ENCODE measurements around the gene ACSL1.

The ACSL1 gene

DNA sequence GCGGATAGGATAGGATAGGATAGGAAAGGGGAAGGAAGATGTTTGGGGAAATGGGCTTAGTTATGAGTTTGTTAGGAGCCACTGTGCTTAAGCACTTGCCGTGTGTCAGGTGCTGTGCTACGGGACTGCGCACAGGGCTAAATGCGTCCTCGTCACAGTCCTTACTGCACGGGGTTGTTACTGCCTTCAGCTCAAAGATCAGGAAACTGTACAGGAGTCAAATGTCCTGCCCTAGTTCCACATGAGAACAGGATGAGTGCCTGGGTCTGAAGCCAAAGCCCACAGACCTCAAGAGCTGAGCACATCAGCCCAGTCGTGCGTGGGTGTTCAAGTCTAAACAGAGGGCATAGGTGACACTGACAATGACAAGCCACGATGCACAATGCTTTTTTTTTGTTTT lies 15.0 kb downstream of the ACSL1 start:
- DNase-seq = no peak

GRCh38 chr4:184808713-184809050 lies 17.1 kb downstream of the ACSL1 start:
- no peak for DNase-seq

DNA sequence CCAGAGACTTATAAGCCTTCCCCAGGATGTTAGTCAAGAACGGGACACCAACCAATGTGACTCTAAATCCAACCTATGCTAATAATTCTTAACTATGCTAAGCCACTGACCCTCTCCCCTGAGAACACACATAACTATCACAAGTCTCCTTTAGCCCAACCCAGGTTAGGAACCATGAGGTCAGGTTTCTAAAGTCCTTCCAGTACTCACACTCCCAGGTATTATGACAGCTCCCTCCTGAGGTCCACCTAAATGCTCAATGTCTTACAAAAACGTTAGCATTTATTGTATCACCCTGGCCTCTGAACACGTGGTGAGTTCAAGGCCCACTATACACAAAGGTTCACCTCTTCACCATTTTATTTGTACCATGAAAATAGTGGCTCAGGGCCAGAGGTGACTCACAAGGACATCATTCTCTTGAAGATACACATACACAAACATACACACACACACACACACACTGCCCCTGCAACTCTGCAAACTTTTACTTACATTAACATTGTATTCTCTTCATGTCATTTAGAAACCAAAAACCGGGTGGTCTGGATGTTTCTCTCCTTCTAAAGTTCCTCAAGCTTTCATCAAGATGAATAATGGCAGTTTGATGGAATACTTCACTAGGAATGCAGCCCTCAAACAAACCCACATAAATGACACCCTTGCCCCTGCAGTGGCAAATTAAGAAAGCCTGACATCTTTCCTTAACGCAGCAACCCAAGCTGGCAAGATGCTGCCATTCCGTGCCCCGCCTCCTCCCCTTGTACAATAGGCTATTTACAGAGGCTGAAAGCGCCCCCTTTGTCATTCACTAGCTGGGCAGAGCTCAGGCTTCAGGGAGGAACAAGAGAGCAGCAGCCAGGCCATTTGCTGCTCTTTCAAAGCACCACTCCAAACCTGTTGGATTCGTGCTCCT lies 17.7 kb downstream of the ACSL1 start:
- no peak for DNase-seq

GRCh38 chr4:184807256-184807655 lies 18.5 kb downstream of the ACSL1 start:
- no peak for DNase-seq

DNA sequence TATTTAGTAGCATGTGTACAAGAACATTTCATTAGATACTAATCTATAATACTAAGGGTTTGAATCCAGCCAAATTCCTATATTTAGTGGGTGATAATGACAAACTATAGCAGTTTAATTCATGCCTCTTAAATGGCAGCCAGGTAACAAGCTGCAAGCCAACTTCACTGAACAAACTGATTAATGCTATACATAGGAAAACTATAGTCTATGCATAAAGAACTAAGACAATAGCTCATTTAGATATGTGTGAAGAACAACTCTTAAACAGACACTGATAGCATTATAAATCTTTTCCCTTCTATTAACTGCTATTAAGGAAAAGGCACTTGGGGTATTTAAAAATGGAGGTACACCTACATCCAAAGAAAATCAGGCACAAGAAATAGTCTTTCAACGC lies 19.1 kb downstream of the ACSL1 start:
- DNase-seq = no peak

GRCh38 chr4:184806229-184806550 lies 19.6 kb downstream of the ACSL1 start:
- DNase-seq = no peak

GRCh38 chr4:184805462-184806228 lies 20.1 kb downstream of the ACSL1 start:
- DNase-seq = peak; percentile 76

GRCh38 chr4:184804621-184805020 lies 21.1 kb downstream of the ACSL1 start:
- DNase-seq = no peak

- no peak for DNase-seq
These were observed 21.9 kb downstream of the ACSL1 start for GRCh38 chr4:184803874-184804273.

DNA sequence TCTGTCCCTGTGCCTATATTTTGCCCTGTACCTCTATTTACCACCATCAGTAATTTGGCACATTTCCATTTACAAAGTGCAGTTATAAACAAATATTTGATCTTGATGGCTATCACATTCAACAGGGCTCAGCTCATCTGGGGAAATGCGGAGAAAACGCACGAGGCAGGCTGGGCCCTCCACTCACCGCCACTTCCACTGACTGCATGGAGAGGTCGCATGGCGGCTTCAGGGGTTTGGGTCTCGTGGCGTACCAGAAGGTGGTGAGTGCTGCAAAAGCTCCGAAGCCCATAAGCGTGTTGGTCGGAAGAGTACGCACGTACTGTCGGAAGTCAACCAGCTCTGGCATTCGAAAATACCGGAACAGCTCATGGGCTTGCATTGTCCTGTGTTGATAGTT lies 22.6 kb downstream of the ACSL1 start:
- DNase-seq = no peak

DNA sequence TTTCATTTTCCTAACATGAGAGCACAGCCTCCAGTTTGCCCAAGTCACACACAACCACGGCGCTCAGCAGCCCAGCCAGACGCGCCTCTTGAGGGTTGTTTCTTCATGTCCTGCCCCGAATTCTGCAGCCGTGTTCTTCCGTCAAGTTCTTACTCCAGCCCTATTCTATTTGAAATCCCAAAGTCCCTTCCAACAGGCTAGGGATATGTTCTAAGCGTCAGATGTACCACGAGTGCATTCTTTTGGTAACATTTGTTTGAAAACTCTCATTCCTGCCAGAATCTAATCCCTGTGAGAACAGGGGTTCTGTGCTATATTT lies 23.1 kb downstream of the ACSL1 start:
- DNase-seq = no peak

- no peak for DNase-seq
These were observed 23.7 kb downstream of the ACSL1 start for GRCh38 chr4:184801781-184802696.

DNA sequence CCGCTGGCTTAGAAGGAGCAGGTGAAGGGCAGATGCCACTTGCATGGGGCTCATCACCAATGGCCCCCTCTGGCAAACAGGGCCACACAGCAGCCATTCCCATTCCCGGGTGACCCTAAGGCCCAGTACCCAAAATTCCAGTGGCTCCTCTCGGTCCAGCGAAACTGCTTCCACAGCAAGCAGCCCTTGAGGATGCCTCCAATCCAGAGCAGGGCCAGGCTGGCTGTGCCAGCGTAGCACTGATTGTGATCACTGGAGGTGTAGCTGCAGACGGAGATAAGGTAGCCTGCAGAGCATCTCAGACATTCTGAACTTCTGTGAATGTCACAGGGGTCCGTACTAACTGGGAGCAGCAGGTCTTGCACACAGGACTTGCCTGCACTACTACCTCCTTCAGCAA lies 27.3 kb downstream of the ACSL1 start:
- no peak for DNase-seq

DNA sequence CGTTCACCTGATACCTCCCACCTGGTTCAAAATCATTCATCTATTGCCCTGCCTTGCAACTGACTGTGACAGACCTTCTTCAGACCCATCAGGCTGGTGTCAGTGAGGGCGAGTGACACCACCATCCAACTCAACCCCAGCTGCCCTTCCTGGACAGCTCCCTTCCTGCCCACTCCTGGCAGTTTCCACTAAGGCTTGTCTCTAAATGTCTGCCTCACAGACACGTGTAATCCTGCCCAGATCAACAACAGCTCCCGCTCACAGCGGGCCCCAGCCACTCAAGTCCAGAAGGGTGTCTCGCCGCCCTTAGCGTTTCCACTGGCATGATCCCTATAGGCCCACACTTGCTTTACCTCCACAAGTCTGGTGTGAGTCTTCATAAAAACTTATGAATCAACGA lies 28.9 kb downstream of the ACSL1 start:
- DNase-seq = no peak

DNA sequence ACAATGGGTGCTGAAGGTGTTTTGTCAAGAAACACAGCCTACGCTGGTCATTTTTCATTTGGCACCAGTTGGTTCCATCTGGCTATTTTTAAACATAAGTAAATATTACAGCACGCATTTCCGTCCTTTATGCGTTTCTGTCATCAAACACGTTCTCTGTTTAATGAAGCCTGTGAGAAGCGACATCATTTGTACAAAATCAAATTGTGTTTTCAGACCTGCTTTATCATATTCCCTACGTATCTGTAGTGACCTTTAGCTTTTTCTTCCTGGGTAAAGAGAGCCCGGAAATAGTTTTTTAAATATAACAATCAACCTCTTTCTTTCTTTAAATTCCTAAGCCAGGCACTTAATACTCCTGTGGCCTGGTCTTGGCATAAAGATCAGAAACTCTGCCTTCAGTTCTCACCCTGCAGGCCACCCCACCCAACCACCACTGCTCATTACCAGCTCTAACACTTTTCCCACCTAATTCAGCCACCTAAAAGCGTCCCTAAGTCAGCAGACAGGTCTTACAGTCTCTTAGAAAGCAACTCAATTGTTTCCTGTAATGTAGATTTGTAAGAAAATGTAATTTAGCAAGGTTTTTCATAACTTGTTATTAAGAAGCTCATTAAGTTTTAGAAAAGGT lies 30.4 kb downstream of the ACSL1 start:
- DNase-seq = no peak

GRCh38 chr4:184794470-184794869 lies 31.3 kb downstream of the ACSL1 start:
- no peak for DNase-seq

DNA sequence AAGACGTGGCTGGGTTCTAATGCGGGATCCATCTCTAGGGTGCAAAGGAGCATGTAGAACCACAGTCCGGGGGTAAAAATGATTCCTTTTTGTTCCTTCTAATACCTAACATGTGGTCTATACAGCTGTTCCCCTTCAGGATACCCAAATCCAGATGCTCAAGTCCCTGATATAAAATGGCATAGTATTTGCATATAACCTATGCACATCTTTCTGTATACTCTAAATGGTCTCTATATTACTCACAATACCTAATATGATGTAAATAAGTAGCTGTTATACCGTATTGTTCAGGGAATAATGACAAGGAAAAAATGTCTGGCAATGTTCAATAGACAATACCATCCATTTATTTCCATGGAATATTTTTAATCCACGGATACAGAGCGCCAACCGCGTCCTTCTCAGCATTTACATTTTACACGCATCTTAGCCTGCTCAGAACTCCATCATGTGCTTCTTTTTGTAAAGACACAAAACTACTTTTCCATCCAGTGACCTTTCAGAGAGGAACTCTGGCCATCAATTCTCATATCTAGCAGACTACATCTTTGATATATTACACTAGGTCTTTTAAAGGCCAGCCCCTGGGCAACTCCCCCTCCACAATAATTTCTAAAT lies 31.9 kb downstream of the ACSL1 start:
- DNase-seq = no peak

DNA sequence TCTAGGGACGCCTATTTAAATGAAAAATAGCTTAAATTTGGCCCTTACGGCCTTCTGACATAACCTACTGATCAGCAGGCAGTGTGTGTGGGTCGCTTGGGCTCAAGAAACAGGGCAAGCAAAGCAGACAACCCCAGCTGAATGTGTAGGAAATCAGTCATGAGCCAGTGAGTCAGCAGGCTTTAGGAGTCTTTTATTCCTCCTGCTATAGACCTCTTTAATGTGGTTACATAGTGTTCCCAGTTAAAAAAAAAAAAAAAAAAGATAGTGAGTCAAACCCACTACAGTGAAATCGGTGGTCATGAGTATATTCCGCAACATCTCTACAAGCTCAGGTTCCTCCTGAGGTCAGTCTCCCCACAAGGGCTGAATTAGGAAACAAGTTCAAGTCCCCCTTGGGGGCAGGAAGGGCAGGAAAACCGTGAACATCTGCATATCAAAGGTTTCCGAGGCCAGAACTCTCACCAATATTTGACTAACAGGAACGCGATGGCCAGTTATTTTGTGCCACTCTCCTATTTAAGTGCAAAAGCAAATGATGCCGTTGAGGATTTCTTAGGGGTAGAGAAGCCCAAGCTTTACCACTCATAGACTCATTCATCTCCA lies 32.7 kb downstream of the ACSL1 start:
- DNase-seq = peak; percentile 91

DNA sequence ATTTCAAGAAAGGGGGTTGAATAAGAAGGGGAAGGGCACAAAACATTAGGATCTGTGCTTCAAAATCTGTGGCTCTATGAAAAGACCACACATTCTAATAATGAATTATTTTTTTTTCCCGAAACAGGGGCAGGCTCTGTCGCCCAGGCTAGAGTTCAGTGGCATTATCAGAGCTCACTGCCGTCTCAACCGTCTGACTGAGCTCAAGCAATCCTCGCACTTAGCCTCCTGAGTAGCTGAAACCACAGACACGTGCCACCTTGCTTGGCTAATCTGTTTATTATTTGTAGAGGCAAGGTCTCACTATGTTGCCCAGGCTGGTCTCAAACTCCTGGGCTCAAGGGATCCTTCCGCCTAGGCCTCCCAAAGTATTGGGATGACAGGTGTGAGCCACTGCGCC lies 33.4 kb downstream of the ACSL1 start:
- peak; percentile 56 for DNase-seq

DNA sequence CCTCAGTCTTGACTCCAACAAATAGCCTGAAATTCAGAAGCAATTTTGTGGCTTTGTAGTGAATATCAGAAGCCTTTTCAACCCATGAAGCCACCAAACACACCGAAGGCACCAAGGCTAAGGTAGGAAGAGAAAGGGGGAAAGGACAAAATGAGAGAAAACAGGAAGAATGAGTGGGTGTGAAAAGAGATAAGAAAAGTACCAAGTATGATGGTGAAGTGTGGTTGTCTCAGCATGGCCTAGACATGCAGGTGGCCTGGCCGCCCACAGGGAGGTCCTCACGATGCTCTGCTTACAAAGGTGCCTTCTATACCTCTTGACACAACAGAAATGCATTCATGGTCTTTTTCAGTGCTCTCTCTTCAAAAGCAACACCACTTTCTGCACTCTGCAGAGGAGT lies 34.9 kb downstream of the ACSL1 start:
- peak; percentile 62 for DNase-seq

DNA sequence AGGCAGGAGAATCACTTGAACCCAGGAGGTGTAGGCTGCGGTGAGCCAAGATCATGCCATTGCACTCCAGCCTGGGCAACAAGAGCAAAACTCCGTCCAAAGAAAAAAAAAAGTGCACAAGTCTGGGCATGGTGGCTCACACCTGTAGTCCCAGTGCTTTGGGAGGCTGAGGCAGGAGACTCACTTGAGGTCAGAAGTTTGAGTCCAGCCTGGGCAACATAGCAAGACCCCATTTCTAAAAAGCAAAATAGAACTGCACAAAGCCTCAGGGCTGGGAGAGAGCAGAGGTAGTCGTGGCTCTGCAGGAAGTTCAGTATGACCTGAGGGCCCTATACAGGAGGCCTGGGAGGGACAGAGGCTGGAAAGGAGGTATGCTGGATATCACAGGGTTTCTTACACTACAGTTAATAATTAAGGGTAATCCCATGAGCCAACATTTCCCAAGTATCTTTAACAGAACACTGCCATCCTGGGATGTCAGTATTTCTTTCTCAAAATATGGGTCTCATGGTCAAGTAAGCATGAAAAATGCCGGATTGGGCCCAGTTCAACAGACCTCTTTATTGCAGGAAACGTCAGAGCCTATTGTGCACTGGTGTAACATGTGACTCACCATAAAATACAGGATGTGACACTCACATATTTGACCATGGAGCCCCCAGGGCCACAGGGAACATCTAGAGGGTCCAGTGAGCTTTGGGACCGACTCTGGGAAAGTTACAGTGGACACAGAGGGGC lies 37.8 kb downstream of the ACSL1 start:
- DNase-seq = no peak

All from hematopoietic multipotent progenitor cell treated with erythropoietin and hydrocortisone succinate and interleukin-3 and kit ligand, for 4 days (in vitro differentiated cells).